WTC11 (cell line): ENCODE data around the gene MASP2. TPM values are rescaled to one million over a fixed set of nuclear protein-coding genes. Genes with fewer than 3 reads are reported as not detected.
A peak's percentile ranks its signal among the peaks of the same experiment; 100 is the strongest.

Experiments used
- ATAC-seq: fragments of 200-7000 bp; cut with Tn5 transposase; 2 replicates; pipeline ENCODE4 v1.10.0; 2021; ENCODE audit warnings: mild to moderate bottlenecking, moderate library complexity
- CTCF ChIA-PET: fragments of 300-600 bp; sonication (Branson Sonifier 250); formaldehyde crosslinking; loops from one replicate; lab custom pipeline; 2021; ENCODE audit warnings: antibody characterized with exemption; lab: Charles Lee
- POLR2A ChIA-PET: fragments of 350-600 bp; sonication (Branson Sonifier 250); formaldehyde crosslinking; loops from one replicate; lab custom pipeline; 2021; ENCODE audit warnings: antibody characterized with exemption; lab: Charles Lee
- DNase-seq: peaks from one replicate; pipeline ENCODE4 v3.0.0; 2021; ENCODE audit warnings: low spot score
- H3K27ac Mint-ChIP-seq: 2 replicates; pipeline ENCODE4 v1.8.0; 2021; ENCODE audit warnings: mixed read lengths
- H3K27me3 Mint-ChIP-seq: 2 replicates; pipeline ENCODE4 v1.8.0; 2021; ENCODE audit warnings: low read depth, mild to moderate bottlenecking, moderate library complexity, mixed read lengths
- H3K36me3 Mint-ChIP-seq: 2 replicates; pipeline ENCODE4 v1.8.0; 2021; ENCODE audit warnings: mixed read lengths
- H3K4me1 Mint-ChIP-seq: 2 replicates; pipeline ENCODE4 v1.8.0; 2022; ENCODE audit warnings: mixed read lengths
- H3K4me3 Mint-ChIP-seq: 2 replicates; pipeline ENCODE4 v1.8.0; 2021; ENCODE audit warnings: mild to moderate bottlenecking, moderate library complexity, mixed read lengths
- H3K9me3 Mint-ChIP-seq: 2 replicates; pipeline ENCODE4 v1.8.0; 2021; ENCODE audit warnings: mixed read lengths
- AR ChIP-seq: fragments of 250-450 bp; sonication (Bioruptor Pico); IDR thresholded peaks from 2 replicates; pipeline ENCODE4 v1.9.0; 2021; ENCODE audit warnings: mild to moderate bottlenecking
- ATF2 ChIP-seq: sonication (generic); formaldehyde crosslinking; IDR thresholded peaks from 2 replicates; pipeline ENCODE4 v1.8.1; 2022; ENCODE audit warnings: low read depth, missing genetic modification reagents, borderline replicate concordance
- CDX4 ChIP-seq: fragments of 250-450 bp; sonication (Bioruptor Pico); IDR thresholded peaks from 2 replicates; pipeline ENCODE4 v1.9.0; 2021; ENCODE audit warnings: moderate library complexity, mild to moderate bottlenecking, inconsistent platforms, borderline replicate concordance
- CREM ChIP-seq: sonication (generic); formaldehyde crosslinking; IDR thresholded peaks from 2 replicates; pipeline ENCODE4 v1.8.1; 2022; ENCODE audit warnings: mild to moderate bottlenecking, missing genetic modification reagents, moderate library complexity
- CTCF ChIP-seq: fragments of 200-600 bp; IDR thresholded peaks from 2 replicates; pipeline ENCODE4 v1.8.0; 2022; ENCODE audit warnings: antibody characterized with exemption
- ERG ChIP-seq: fragments of 250-450 bp; sonication (Bioruptor Pico); IDR thresholded peaks from 2 replicates; pipeline ENCODE4 v1.8.0; 2021; ENCODE audit warnings: mild to moderate bottlenecking
- FOXP1 ChIP-seq: sonication (generic); formaldehyde crosslinking; IDR thresholded peaks from 2 replicates; pipeline ENCODE4 v1.8.0; 2022; ENCODE audit warnings: missing genetic modification reagents, mild to moderate bottlenecking, moderate library complexity, borderline replicate concordance
- JAZF1 ChIP-seq: fragments of 250-450 bp; sonication (Bioruptor Pico); IDR thresholded peaks from 2 replicates; pipeline ENCODE4 v1.9.0; 2021; ENCODE audit warnings: moderate library complexity, mild to moderate bottlenecking, inconsistent platforms
- JUN ChIP-seq: sonication (generic); formaldehyde crosslinking; IDR thresholded peaks from 2 replicates; pipeline ENCODE4 v1.8.0; 2023; ENCODE audit warnings: mild to moderate bottlenecking, missing genetic modification reagents
- NFE2L1 ChIP-seq: sonication (generic); formaldehyde crosslinking; IDR thresholded peaks from 2 replicates; pipeline ENCODE4 v1.8.1; 2023; ENCODE audit warnings: missing genetic modification reagents
- NR1H2 ChIP-seq: sonication (generic); formaldehyde crosslinking; IDR thresholded peaks from 2 replicates; pipeline ENCODE4 v1.9.0; 2021; ENCODE audit warnings: mild to moderate bottlenecking, moderate library complexity, missing genetic modification reagents
- NR3C1 ChIP-seq: sonication (generic); formaldehyde crosslinking; conservative IDR thresholded peaks from 2 replicates; pipeline ENCODE4 v1.8.1; 2023; ENCODE audit warnings: low read depth, mild to moderate bottlenecking, missing genetic modification reagents
- PREB ChIP-seq: sonication (generic); formaldehyde crosslinking; IDR thresholded peaks from 2 replicates; pipeline ENCODE4 v1.8.1; 2022; ENCODE audit warnings: mild to moderate bottlenecking, missing genetic modification reagents, moderate library complexity, borderline replicate concordance
- PRRX2 ChIP-seq: fragments of 250-450 bp; sonication (Bioruptor Pico); IDR thresholded peaks from 2 replicates; pipeline ENCODE4 v1.8.0; 2021; ENCODE audit warnings: mild to moderate bottlenecking
- RELA ChIP-seq: sonication (generic); formaldehyde crosslinking; IDR thresholded peaks from 2 replicates; pipeline ENCODE4 v1.8.1; 2022; ENCODE audit warnings: missing genetic modification reagents, mild to moderate bottlenecking, borderline replicate concordance
- RORB ChIP-seq: fragments of 250-450 bp; sonication (Bioruptor Pico); IDR thresholded peaks from 2 replicates; pipeline ENCODE4 v1.9.0; 2021; ENCODE audit warnings: mild to moderate bottlenecking
- SMAD3 ChIP-seq: sonication (generic); formaldehyde crosslinking; IDR thresholded peaks from 2 replicates; pipeline ENCODE4 v1.8.0; 2022; ENCODE audit warnings: missing genetic modification reagents, mild to moderate bottlenecking, borderline replicate concordance
- TCF7 ChIP-seq: sonication (generic); formaldehyde crosslinking; IDR thresholded peaks from 2 replicates; pipeline ENCODE4 v1.8.0; 2022; ENCODE audit warnings: mild to moderate bottlenecking, low read depth, missing genetic modification reagents, moderate library complexity
- TEAD1 ChIP-seq: sonication (generic); formaldehyde crosslinking; IDR thresholded peaks from 2 replicates; pipeline ENCODE4 v1.8.0; 2022; ENCODE audit warnings: mild to moderate bottlenecking, missing genetic modification reagents
- TP53 ChIP-seq: sonication (generic); formaldehyde crosslinking; IDR thresholded peaks from 2 replicates; pipeline ENCODE4 v1.8.1; 2023; ENCODE audit warnings: mild to moderate bottlenecking, missing genetic modification reagents
- ZNF138 ChIP-seq: sonication (generic); formaldehyde crosslinking; conservative IDR thresholded peaks from 2 replicates; pipeline ENCODE4 v1.8.1; 2022; ENCODE audit warnings: mild to moderate bottlenecking, moderate library complexity, missing genetic modification reagents
- ZNF671 ChIP-seq: fragments of 250-450 bp; sonication (Bioruptor Pico); IDR thresholded peaks from 2 replicates; pipeline ENCODE4 v1.8.0; 2021; ENCODE audit warnings: mild to moderate bottlenecking
- total RNA-seq: library from RNA; stranded (reverse); gene quantifications from 3 replicates; pipeline ENCODE4 v1.2.3, GENCODE V29; 2021

MASP2 gene
- total RNA-seq, 1 experiment from 2014 or later, result 0.57 TPM

GRCh38 chr1:11028018-11028417 lies 19.0 kb downstream of the MASP2 start:
- POLR2A ChIA-PET, result no interaction called here
- Mint-ChIP-seq H3K9me3 (no peaks in the 10 kb centered on the region), H3K27ac (no peak overlapping the region), H3K27me3 (no peaks in the 10 kb centered on the region), H3K4me3 (no peak overlapping the region), H3K36me3 (peaks cover 39% of the 10 kb centered on the region), H3K4me1 (peaks cover 15% of the 10 kb centered on the region; the same call in 1 of the 2 replicates)
- ATAC-seq (no peak), DNase-seq (no peak)
- CTCF ChIA-PET, result interaction anchor here (3.7 kb wide), 1 partner anchor 10 kb away, joined by 14 read pairs; no protein-coding TSS in a partner anchor
- TF ChIP-seq RORB (CRISPR knock-in tag) (no peak), SMAD3 (CRISPR knock-in tag) (no peak), CTCF (no peak), NR1H2 (CRISPR knock-in tag) (no peak)

GRCh38 chr1:11027316-11027715 lies 19.7 kb downstream of the MASP2 start:
- Mint-ChIP-seq H3K27ac (peak overlapping the region; percentile 48; the same call in 1 of the 2 replicates), H3K36me3 (peaks cover 46% of the 10 kb centered on the region)
- POLR2A ChIA-PET, result no interaction called here
- no peak for TF ChIP-seq TP53 (CRISPR knock-in tag)
- TF ChIP-seq CDX4 (CRISPR knock-in tag), result no peak
- no peak for TF ChIP-seq CREM (CRISPR knock-in tag)
- TF ChIP-seq ATF2 (CRISPR knock-in tag), result no peak
- TF ChIP-seq PRRX2 (CRISPR knock-in tag), result no peak
- no peak for TF ChIP-seq JUN (CRISPR knock-in tag)
- TF ChIP-seq AR (CRISPR knock-in tag), result no peak
- no peak for TF ChIP-seq NFE2L1 (CRISPR knock-in tag)
- TF ChIP-seq TEAD1, result no peak
- no peak for TF ChIP-seq PREB (CRISPR knock-in tag)
- TF ChIP-seq RELA (CRISPR knock-in tag), result no peak
- TF ChIP-seq ZNF138 (CRISPR knock-in tag), result no peak
- TF ChIP-seq NR3C1 (CRISPR knock-in tag), result no peak
- TF ChIP-seq ERG (CRISPR knock-in tag), result no peak
- no peak for TF ChIP-seq FOXP1 (CRISPR knock-in tag)
- TF ChIP-seq TCF7 (CRISPR knock-in tag), result no peak
- no peak for TF ChIP-seq ZNF671 (CRISPR knock-in tag)
- TF ChIP-seq JAZF1 (CRISPR knock-in tag), result no peak

More at GRCh38 chr1:11027316-11027715, 19.7 kb downstream of the MASP2 start:
- DNase-seq, result no peak
- Mint-ChIP-seq H3K9me3 (no peaks in the 10 kb centered on the region), H3K27me3 (no peaks in the 10 kb centered on the region), H3K4me3 (no peak overlapping the region), H3K4me1 (peaks cover 15% of the 10 kb centered on the region; the same call in 1 of the 2 replicates)
- CTCF ChIA-PET, result interaction anchor here (0.6 to 3.7 kb wide), 2 partner anchors 10 to 111 kb away, joined by 3 to 14 read pairs; no protein-coding TSS in a partner anchor
- ATAC-seq, result no peak
